Superior temporal gyrus (tissue), 1 donor: ENCODE data around the gene EVL.
"Not testable (repeated sequence)": the region's sequence is repeated elsewhere in the genome, so short reads cannot be mapped to it uniquely, and the experiment has no call there.

Experiments
- DNase-seq: peaks from one replicate; pipeline ENCODE4 v3.0.0-alpha.2; 2016; ENCODE audit errors: extremely low spot score

Gene EVL

GRCh38 chr14:100037353-100037752, 27.9 kb upstream of the EVL start:
- no peak for DNase-seq

GRCh38 chr14:100038065-100038464, 27.2 kb upstream of the EVL start:
- no peak for DNase-seq

- no peak for DNase-seq
Observed at GRCh38 chr14:100039903-100040302, 25.3 kb upstream of the EVL start.

- no peak for DNase-seq
Observed at GRCh38 chr14:100041271-100041670, 24.0 kb upstream of the EVL start.

- no peak for DNase-seq
Observed at GRCh38 chr14:100042286-100042685, 22.9 kb upstream of the EVL start.

GRCh38 chr14:100045642-100046344, 19.4 kb upstream of the EVL start:
- no peak for DNase-seq

- no peak for DNase-seq
Observed at GRCh38 chr14:100047600-100047999, 17.6 kb upstream of the EVL start.

- DNase-seq, result no peak
Observed at GRCh38 chr14:100048786-100049185, 16.4 kb upstream of the EVL start.

GRCh38 chr14:100049220-100049619, 16.0 kb upstream of the EVL start:
- no peak for DNase-seq

GRCh38 chr14:100051103-100051502, 14.1 kb upstream of the EVL start:
- no peak for DNase-seq

GRCh38 chr14:100051543-100051942, 13.7 kb upstream of the EVL start:
- no peak for DNase-seq

GRCh38 chr14:100052819-100053218, 12.4 kb upstream of the EVL start:
- DNase-seq, result no peak

- no peak for DNase-seq
Observed at GRCh38 chr14:100054316-100055075, 10.7 kb upstream of the EVL start.

GRCh38 chr14:100056431-100056830, 8.8 kb upstream of the EVL start:
- no peak for DNase-seq

GRCh38 chr14:100056964-100057795, 8.0 kb upstream of the EVL start:
- DNase-seq, result no peak

- DNase-seq, result no peak
Observed at GRCh38 chr14:100058777-100059437, 6.3 kb upstream of the EVL start.

GRCh38 chr14:100059438-100059781, 5.8 kb upstream of the EVL start:
- no peak for DNase-seq

GRCh38 chr14:100060760-100061159, 4.5 kb upstream of the EVL start:
- DNase-seq, result no peak

- no peak for DNase-seq
Observed at GRCh38 chr14:100062590-100062989, 2.6 kb upstream of the EVL start.

GRCh38 chr14:100063314-100063941, 1.8 kb upstream of the EVL start:
- DNase-seq, result no peak

GRCh38 chr14:100064335-100065092, 708 bp upstream of the EVL start:
- DNase-seq, result not testable (repeated sequence)
